A549 (cell line): ENCODE data around the gene LDB1. TPM values are rescaled to one million over a fixed set of nuclear protein-coding genes. Genes with fewer than 3 reads are reported as not detected.

Source experiments
- ATAC-seq, 2 experiments: fragments of 200-7000 bp in 1 of 2; fragments of >200 bp in 1 of 2; cut with Nextera tagmentation in 1 of 2; cut with Tn5 transposase in 1 of 2; 3 replicates each; pipeline versions ENCODE4 v1.8.0 to v1.9.1; 2018 to 2020; ENCODE audit warnings: mild to moderate bottlenecking in 1 of 2, moderate library complexity in 1 of 2
- CTCF ChIA-PET: fragments of 300-600 bp; sonication (Branson Sonifier 250); formaldehyde crosslinking; extraction: SDS; loops from one replicate; lab custom pipeline; 2021; ENCODE audit warnings: antibody characterized with exemption, inconsistent platforms; lab: Yijun Ruan, JAX
- POLR2A ChIA-PET: fragments of 350-600 bp; formaldehyde crosslinking; extraction: SDS; loops from one replicate; lab custom pipeline; 2021; ENCODE audit warnings: antibody characterized with exemption, inconsistent platforms; lab: Yijun Ruan, JAX
- DNase-seq, 2 experiments: peaks; one replicate each; pipeline versions ENCODE4 v3.0.0 to v3.0.0-alpha.2; 2011 to 2016; ENCODE audit warnings: low read depth in 1 of 2, low spot score in 1 of 2
- FAIRE-seq: peaks from 2 replicates; lab custom pipeline; 2011; peaks lifted over from hg19 to GRCh38; lab: Jason Lieb, UNC
- H3K27ac ChIP-seq, 2 experiments: fragments of >200 bp; sonication (Bioruptor Twin); formaldehyde crosslinking; 3 replicates each; pipeline ENCODE4 v1.5.1; 2016 to 2017
- H3K4me1 ChIP-seq: fragments of >200 bp; sonication (Bioruptor Twin); formaldehyde crosslinking; 3 replicates; pipeline ENCODE4 v1.6.1; 2016
- H3K4me2 ChIP-seq: fragments of >200 bp; sonication (Bioruptor Twin); formaldehyde crosslinking; 3 replicates; pipeline ENCODE4 v1.6.1; 2016
- H3K4me3 ChIP-seq: fragments of >200 bp; sonication (Bioruptor Twin); formaldehyde crosslinking; 3 replicates; pipeline ENCODE4 v1.5.1; 2016
- H3K9me3 ChIP-seq: fragments of >200 bp; sonication (Bioruptor Twin); formaldehyde crosslinking; 3 replicates; pipeline ENCODE4 v1.6.1; 2016
- CEBPB ChIP-seq, 2 experiments: fragments of >200 bp in 1 of 2; sonication (Bioruptor Twin) in 1 of 2; formaldehyde crosslinking in 1 of 2; IDR thresholded peaks; 2 replicates each; pipeline ENCODE4 v1.6.1; 2012 to 2016
- CHD2 ChIP-seq: fragments of 150-350 bp; IDR thresholded peaks from 2 replicates; pipeline ENCODE4 v1.6.1; 2014; ENCODE audit warnings: low read length; ENCODE audit not compliant: partially characterized antibody
- EHF ChIP-seq: fragments of 250-450 bp; sonication (Bioruptor Pico); IDR thresholded peaks from 2 replicates; pipeline ENCODE4 v1.5.0; 2020; ENCODE audit warnings: mild to moderate bottlenecking
- EP300 ChIP-seq, 2 experiments: fragments of >200 bp; sonication (Bioruptor Twin); formaldehyde crosslinking; IDR thresholded peaks; 2 replicates in 1 of 2; 3 replicates in 1 of 2; pipeline ENCODE4 v1.6.1; 2016 to 2017
- FOSL2 ChIP-seq, 2 experiments: fragments of 450-650 bp in 1 of 2; fragments of >200 bp in 1 of 2; sonication (Bioruptor Twin) in 1 of 2; formaldehyde crosslinking; IDR thresholded peaks; 2 replicates each; pipeline versions ENCODE4 v1.5.0 to v1.6.1; 2016 to 2020; ENCODE audit warnings: mild to moderate bottlenecking in 1 of 2, moderate library complexity in 1 of 2
- FOXS1 ChIP-seq: fragments of 250-450 bp; sonication (Bioruptor Pico); IDR thresholded peaks from 2 replicates; pipeline ENCODE4 v1.5.0; 2020; ENCODE audit warnings: mild to moderate bottlenecking, moderate library complexity
- HDAC2 ChIP-seq: fragments of 200-600 bp; sonication (generic); IDR thresholded peaks from 2 replicates; pipeline ENCODE4 v1.6.1; 2016
- HOXA7 ChIP-seq: fragments of 250-450 bp; sonication (Bioruptor Pico); IDR thresholded peaks from 2 replicates; pipeline ENCODE4 v1.5.0; 2020; ENCODE audit warnings: mild to moderate bottlenecking, moderate library complexity
- HOXB13 ChIP-seq: fragments of 250-450 bp; sonication (Bioruptor Pico); IDR thresholded peaks from 2 replicates; pipeline ENCODE4 v1.5.0; 2020; ENCODE audit warnings: low read depth, mild to moderate bottlenecking, moderate library complexity
- HOXB5 ChIP-seq: fragments of 250-450 bp; sonication (Bioruptor Pico); IDR thresholded peaks from 2 replicates; pipeline ENCODE4 v1.5.0; 2020; ENCODE audit warnings: mild to moderate bottlenecking, moderate library complexity
- JUNB ChIP-seq: fragments of >200 bp; sonication (Bioruptor Twin); formaldehyde crosslinking; IDR thresholded peaks from 2 replicates; pipeline ENCODE4 v1.6.1; 2016
- KDM1A ChIP-seq: fragments of 200-600 bp; sonication (generic); IDR thresholded peaks from 2 replicates; pipeline ENCODE4 v1.6.1; 2016; ENCODE audit warnings: low read depth, mild to moderate bottlenecking
- MAFK ChIP-seq: fragments of 450-650 bp; IDR thresholded peaks from 2 replicates; pipeline ENCODE4 v1.6.1; 2014; ENCODE audit not compliant: partially characterized antibody
- POLR2AphosphoS2 ChIP-seq: conservative IDR thresholded peaks from 2 replicates; pipeline ENCODE4 v1.6.1; 2012; ENCODE audit warnings: low read length, improper control_type of control experiment, inconsistent platforms
- RAD21 ChIP-seq, 2 experiments: fragments of >200 bp in 1 of 2; sonication (Bioruptor Twin) in 1 of 2; formaldehyde crosslinking in 1 of 2; IDR thresholded peaks in 1 of 2; conservative IDR thresholded peaks in 1 of 2; 2 replicates in 1 of 2; 3 replicates in 1 of 2; pipeline ENCODE4 v1.6.1; 2012 to 2018; ENCODE audit warnings: inconsistent platforms in 1 of 2
- RARB ChIP-seq: fragments of 250-450 bp; sonication (Bioruptor Pico); IDR thresholded peaks from 2 replicates; pipeline ENCODE4 v1.8.0; 2021; ENCODE audit warnings: mild to moderate bottlenecking, moderate library complexity
- RCOR1 ChIP-seq: fragments of 150-350 bp; IDR thresholded peaks from 2 replicates; pipeline ENCODE4 v1.6.1; 2014; ENCODE audit warnings: antibody characterized with exemption, low read length, low read depth
- RFX5 ChIP-seq: fragments of 450-650 bp; IDR thresholded peaks from 2 replicates; pipeline ENCODE4 v1.7.1; 2014; ENCODE audit warnings: antibody characterized with exemption, mild to moderate bottlenecking, moderate library complexity
- RNF2 ChIP-seq: fragments of 200-600 bp; sonication (generic); IDR thresholded peaks from 2 replicates; pipeline ENCODE4 v1.6.1; 2016; ENCODE audit warnings: low read depth, mild to moderate bottlenecking, antibody characterized with exemption, moderate library complexity, borderline replicate concordance
- SREBF2 ChIP-seq: fragments of 450-650 bp; IDR thresholded peaks from 2 replicates; pipeline ENCODE4 v1.6.1; 2014; ENCODE audit warnings: mild to moderate bottlenecking, moderate library complexity
- TFCP2L1 ChIP-seq: fragments of 250-450 bp; sonication (Bioruptor Pico); IDR thresholded peaks from 2 replicates; pipeline ENCODE4 v1.5.0; 2021; ENCODE audit warnings: mild to moderate bottlenecking
- ZC3H11A ChIP-seq: fragments of 450-650 bp; IDR thresholded peaks from 2 replicates; pipeline ENCODE4 v1.6.1; 2014; ENCODE audit warnings: antibody characterized with exemption, mild to moderate bottlenecking
- WGBS: methylation state at CpG from one replicate; pipeline ENCODE4 v1.1.6; 2017; ENCODE audit errors: missing lambda C conversion rate; 5-methylcytosine and 5-hydroxymethylcytosine counted together
- polyA plus RNA-seq, 4 experiments: library from polyadenylated mRNA; depleted of rRNA in 3 of 4; stranded (reverse); fragments of >200 nt; fragmentation: RNase III in 1 of 4; extraction: RNeasy Plus Mini Kit Qiagen cat#74134 plus additional on column Dnase treatment in 1 of 4; gene quantifications; 2 replicates in 3 of 4; 3 replicates in 1 of 4; pipeline ENCODE4 v1.2.3, GENCODE V29; 2011 to 2017
- TF ChIP-seq, protein P1 (sequence below): fragments of >200 bp; sonication (Bioruptor Twin); formaldehyde crosslinking; IDR thresholded peaks from 3 replicates; pipeline ENCODE4 v1.5.1; 2016
- TF ChIP-seq, protein P2 (sequence below): fragments of 250-450 bp; sonication (Bioruptor Pico); IDR thresholded peaks from 2 replicates; pipeline ENCODE4 v1.5.0; 2020; ENCODE audit warnings: low read depth, mild to moderate bottlenecking, moderate library complexity
- TF ChIP-seq, protein P3 (sequence below): fragments of 250-450 bp; sonication (Bioruptor Pico); IDR thresholded peaks from 2 replicates; pipeline ENCODE4 v1.5.0; 2021; ENCODE audit warnings: mild to moderate bottlenecking, moderate library complexity, borderline replicate concordance
- TF ChIP-seq, protein P4 (sequence below): IDR thresholded peaks from 2 replicates; pipeline ENCODE4 v1.6.1; 2012; ENCODE audit warnings: low read depth, borderline replicate concordance
- TF ChIP-seq, protein P5 (sequence below): IDR thresholded peaks from 2 replicates; pipeline ENCODE4 v1.6.1; 2012
- TF ChIP-seq, protein P6 (sequence below): fragments of 450-650 bp; IDR thresholded peaks from 2 replicates; pipeline ENCODE4 v1.6.1; 2014; ENCODE audit warnings: antibody characterized with exemption
- TF ChIP-seq, protein P7 (sequence below): IDR thresholded peaks from 2 replicates; pipeline ENCODE4 v1.6.1; 2012

LDB1 gene
- polyA plus RNA-seq, 2 of the 4 experiments (the other 2 are of a cell fraction) = 37.2 to 47.0 TPM

DNA sequence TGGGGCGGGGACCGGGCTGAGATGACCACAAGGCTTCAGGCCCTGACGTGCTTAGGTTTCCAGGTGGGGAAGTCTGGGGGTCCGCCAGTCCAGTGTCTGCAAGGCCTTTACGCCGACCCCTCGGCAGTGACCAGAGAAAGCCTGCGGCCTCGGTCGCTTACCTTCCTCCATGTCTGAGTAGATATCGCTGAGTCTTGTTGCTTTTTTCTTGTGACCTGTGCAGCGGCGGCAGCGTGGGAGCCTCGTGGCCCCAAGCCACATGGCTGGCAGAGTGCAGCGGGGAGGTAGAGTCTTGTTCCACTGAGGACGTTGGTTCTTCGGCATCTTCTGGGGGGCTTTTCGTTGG, 32.4 kb upstream of the LDB1 start (continued):
- TF ChIP-seq CHD2 = no peak
- TF ChIP-seq RCOR1 = no peak
- no peak for TF ChIP-seq HOXA7
- no peak for TF ChIP-seq HOXB5
- TF ChIP-seq FOSL2 (IDR thresholded peaks at IDR 0.05) = no peak
- no peak for TF ChIP-seq FOSL2 (CRISPR knock-in tag; IDR thresholded peaks at IDR 0.05)
- no peak for TF ChIP-seq TFCP2L1 (CRISPR knock-in tag)
- TF ChIP-seq EP300 (IDR thresholded peaks at IDR 0.05) = no peak
- TF ChIP-seq, protein P1, sequence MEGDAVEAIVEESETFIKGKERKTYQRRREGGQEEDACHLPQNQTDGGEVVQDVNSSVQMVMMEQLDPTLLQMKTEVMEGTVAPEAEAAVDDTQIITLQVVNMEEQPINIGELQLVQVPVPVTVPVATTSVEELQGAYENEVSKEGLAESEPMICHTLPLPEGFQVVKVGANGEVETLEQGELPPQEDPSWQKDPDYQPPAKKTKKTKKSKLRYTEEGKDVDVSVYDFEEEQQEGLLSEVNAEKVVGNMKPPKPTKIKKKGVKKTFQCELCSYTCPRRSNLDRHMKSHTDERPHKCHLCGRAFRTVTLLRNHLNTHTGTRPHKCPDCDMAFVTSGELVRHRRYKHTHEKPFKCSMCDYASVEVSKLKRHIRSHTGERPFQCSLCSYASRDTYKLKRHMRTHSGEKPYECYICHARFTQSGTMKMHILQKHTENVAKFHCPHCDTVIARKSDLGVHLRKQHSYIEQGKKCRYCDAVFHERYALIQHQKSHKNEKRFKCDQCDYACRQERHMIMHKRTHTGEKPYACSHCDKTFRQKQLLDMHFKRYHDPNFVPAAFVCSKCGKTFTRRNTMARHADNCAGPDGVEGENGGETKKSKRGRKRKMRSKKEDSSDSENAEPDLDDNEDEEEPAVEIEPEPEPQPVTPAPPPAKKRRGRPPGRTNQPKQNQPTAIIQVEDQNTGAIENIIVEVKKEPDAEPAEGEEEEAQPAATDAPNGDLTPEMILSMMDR = no peak
- no peak for TF ChIP-seq HOXB13 (CRISPR knock-in tag)
- peak; percentile 63; the same call in 1 of the 2 replicates for TF ChIP-seq EHF (CRISPR knock-in tag)
- no peak for TF ChIP-seq CEBPB (IDR thresholded peaks at IDR 0.05)
- no peak for TF ChIP-seq JUNB
- no peak for TF ChIP-seq RARB (CRISPR knock-in tag)
- no peak for TF ChIP-seq RNF2
- TF ChIP-seq, protein P2, sequence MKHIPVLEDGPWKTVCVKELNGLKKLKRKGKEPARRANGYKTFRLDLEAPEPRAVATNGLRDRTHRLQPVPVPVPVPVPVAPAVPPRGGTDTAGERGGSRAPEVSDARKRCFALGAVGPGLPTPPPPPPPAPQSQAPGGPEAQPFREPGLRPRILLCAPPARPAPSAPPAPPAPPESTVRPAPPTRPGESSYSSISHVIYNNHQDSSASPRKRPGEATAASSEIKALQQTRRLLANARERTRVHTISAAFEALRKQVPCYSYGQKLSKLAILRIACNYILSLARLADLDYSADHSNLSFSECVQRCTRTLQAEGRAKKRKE = 0 out of 2 replicates have a peak, but pooled peaks have one; percentile 39
- TF ChIP-seq RAD21 (conservative IDR thresholded peaks at IDR 0.05 in 1 of 2, IDR thresholded peaks at IDR 0.05 in 1 of 2) = no peak
- TF ChIP-seq, protein P3, sequence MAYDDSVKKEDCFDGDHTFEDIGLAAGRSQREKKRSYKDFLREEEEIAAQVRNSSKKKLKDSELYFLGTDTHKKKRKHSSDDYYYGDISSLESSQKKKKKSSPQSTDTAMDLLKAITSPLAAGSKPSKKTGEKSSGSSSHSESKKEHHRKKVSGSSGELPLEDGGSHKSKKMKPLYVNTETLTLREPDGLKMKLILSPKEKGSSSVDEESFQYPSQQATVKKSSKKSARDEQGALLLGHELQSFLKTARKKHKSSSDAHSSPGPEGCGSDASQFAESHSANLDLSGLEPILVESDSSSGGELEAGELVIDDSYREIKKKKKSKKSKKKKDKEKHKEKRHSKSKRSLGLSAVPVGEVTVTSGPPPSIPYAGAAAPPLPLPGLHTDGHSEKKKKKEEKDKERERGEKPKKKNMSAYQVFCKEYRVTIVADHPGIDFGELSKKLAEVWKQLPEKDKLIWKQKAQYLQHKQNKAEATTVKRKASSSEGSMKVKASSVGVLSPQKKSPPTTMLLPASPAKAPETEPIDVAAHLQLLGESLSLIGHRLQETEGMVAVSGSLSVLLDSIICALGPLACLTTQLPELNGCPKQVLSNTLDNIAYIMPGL (CRISPR knock-in tag) = 0 out of 2 replicates have a peak, but pooled peaks have one; percentile 42

DNA sequence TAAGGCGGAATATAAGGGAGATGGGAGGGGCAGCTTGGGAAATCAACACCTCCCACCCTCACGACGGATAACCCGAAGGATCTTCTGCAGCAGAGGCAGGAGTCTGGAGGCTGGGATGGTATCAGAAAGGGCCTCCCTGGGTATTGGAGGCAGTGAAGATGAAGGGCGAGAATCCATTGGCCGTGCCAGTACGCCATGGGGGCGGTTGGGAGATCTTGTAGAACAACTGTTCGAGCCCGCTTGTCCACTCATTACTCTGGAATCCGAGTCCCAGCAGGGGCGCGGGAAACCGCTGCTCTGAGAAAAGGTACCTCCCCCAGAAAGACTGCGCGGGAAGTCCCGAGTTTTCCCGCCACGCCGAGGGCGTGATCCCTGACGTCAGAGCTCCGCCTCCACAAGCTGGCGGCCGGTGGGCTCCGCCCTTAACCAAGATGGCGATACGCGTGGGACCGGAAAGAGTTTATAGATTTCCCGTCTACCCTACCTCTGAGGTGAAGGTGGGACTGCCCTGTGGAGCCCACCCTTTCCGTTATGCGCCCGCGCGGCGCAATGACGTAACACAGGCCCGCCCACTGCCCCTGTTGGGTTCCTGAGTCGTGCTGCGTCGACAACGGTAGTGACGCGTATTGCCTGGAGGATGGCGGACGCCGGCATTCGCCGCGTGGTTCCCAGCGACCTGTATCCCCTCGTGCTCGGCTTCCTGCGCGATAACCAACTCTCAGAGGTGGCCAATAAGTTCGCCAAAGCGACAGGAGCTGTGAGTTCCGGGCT, 31.8 kb upstream of the LDB1 start, which contains the start of gene NOLC1:
Gene NOLC1 (plus strand): TSS at position 616 of the 771 bp plus-strand sequence. CDS start 22 bp downstream, at position 638.
- POLR2A ChIA-PET = interaction anchor here (1.0 to 1.9 kb wide), 9 partner anchors 9 to 334 kb away, joined by 3 to 7 read pairs (median 5); partner anchors contain the start of genes FBXL15 and OGA
- WGBS = 3% methylated on average over 46 of the region's 59 CpGs
- peak within 1 kb of the TSS; percentile 86 to 91 for H3K27ac ChIP-seq
- H3K4me2 ChIP-seq = peak within 1 kb of the TSS; percentile 94
- ATAC-seq (peak; percentile 86 to 92), DNase-seq (peak; percentile 92 to 99), FAIRE-seq (peak; percentile 67)
- no peaks in the 10 kb centered on the region for H3K9me3 ChIP-seq
- peak within 1 kb of the TSS; percentile 75 for H3K4me3 ChIP-seq
- H3K4me1 ChIP-seq = peaks cover 28% of the 10 kb centered on the region
- CTCF ChIA-PET = interaction anchor here (0.5 to 6.8 kb wide), 8 partner anchors 8 to 271 kb away, joined by 3 to 40 read pairs (median 6); partner anchors contain the start of gene PPRC1
- TF ChIP-seq ZC3H11A = no peak
- no peak for TF ChIP-seq SREBF2
- 0 out of 2 replicates have a peak, but pooled peaks have one; percentile 45 for TF ChIP-seq RCOR1
- TF ChIP-seq FOXS1 (CRISPR knock-in tag) = peak; percentile 33; the same call in 1 of the 2 replicates
- TF ChIP-seq, protein P2 = peak; percentile 78; the same call in 1 of the 2 replicates
- TF ChIP-seq EHF (CRISPR knock-in tag) = 0 out of 2 replicates have a peak, but pooled peaks have one; percentile 54
- TF ChIP-seq HOXB5 = peak; percentile 56; the same call in 1 of the 2 replicates
- TF ChIP-seq, protein P4, sequence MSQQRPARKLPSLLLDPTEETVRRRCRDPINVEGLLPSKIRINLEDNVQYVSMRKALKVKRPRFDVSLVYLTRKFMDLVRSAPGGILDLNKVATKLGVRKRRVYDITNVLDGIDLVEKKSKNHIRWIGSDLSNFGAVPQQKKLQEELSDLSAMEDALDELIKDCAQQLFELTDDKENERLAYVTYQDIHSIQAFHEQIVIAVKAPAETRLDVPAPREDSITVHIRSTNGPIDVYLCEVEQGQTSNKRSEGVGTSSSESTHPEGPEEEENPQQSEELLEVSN = peak; percentile 96
- TF ChIP-seq POLR2AphosphoS2 = peak; percentile 97
- TF ChIP-seq KDM1A = no peak
- TF ChIP-seq, protein P5, sequence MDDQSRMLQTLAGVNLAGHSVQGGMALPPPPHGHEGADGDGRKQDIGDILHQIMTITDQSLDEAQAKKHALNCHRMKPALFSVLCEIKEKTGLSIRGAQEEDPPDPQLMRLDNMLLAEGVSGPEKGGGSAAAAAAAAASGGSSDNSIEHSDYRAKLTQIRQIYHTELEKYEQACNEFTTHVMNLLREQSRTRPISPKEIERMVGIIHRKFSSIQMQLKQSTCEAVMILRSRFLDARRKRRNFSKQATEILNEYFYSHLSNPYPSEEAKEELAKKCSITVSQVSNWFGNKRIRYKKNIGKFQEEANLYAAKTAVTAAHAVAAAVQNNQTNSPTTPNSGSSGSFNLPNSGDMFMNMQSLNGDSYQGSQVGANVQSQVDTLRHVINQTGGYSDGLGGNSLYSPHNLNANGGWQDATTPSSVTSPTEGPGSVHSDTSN = 0 out of 2 replicates have a peak, but pooled peaks have one; percentile 70
- TF ChIP-seq, protein P6, sequence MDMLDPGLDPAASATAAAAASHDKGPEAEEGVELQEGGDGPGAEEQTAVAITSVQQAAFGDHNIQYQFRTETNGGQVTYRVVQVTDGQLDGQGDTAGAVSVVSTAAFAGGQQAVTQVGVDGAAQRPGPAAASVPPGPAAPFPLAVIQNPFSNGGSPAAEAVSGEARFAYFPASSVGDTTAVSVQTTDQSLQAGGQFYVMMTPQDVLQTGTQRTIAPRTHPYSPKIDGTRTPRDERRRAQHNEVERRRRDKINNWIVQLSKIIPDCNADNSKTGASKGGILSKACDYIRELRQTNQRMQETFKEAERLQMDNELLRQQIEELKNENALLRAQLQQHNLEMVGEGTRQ = peak; percentile 15; the same call in 1 of the 2 replicates
- TF ChIP-seq MAFK = no peak
- TF ChIP-seq FOSL2 (IDR thresholded peaks at IDR 0.05) = no peak
- peak; percentile 89 for TF ChIP-seq FOSL2 (CRISPR knock-in tag; IDR thresholded peaks at IDR 0.05)
- no peak for TF ChIP-seq HDAC2
- TF ChIP-seq RFX5 = peak; percentile 72; the same call in 1 of the 2 replicates
- TF ChIP-seq, protein P7, sequence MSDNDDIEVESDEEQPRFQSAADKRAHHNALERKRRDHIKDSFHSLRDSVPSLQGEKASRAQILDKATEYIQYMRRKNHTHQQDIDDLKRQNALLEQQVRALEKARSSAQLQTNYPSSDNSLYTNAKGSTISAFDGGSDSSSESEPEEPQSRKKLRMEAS = peak; percentile 97
